Myocyte (in vitro differentiated cells): ENCODE measurements around the gene ALX3. TPM values are rescaled to one million over a fixed set of nuclear protein-coding genes. Genes with fewer than 3 reads are reported as not detected.
"Not testable (repeated sequence)": the region's sequence is repeated elsewhere in the genome, so short reads cannot be mapped to it uniquely, and the experiment has no call there.

Source experiments
- DNase-seq: peaks from one replicate; pipeline ENCODE4 v3.0.0-alpha.2; 2012; ENCODE audit warnings: low read depth
- total RNA-seq: library from RNA; depleted of rRNA; stranded (reverse); fragments of >200 nt; gene quantifications from 2 replicates; pipeline ENCODE4 v1.2.3, GENCODE V29; 2014

The ALX3 gene
- total RNA-seq, 1 donor from 2014 or later: not detected

DNA sequence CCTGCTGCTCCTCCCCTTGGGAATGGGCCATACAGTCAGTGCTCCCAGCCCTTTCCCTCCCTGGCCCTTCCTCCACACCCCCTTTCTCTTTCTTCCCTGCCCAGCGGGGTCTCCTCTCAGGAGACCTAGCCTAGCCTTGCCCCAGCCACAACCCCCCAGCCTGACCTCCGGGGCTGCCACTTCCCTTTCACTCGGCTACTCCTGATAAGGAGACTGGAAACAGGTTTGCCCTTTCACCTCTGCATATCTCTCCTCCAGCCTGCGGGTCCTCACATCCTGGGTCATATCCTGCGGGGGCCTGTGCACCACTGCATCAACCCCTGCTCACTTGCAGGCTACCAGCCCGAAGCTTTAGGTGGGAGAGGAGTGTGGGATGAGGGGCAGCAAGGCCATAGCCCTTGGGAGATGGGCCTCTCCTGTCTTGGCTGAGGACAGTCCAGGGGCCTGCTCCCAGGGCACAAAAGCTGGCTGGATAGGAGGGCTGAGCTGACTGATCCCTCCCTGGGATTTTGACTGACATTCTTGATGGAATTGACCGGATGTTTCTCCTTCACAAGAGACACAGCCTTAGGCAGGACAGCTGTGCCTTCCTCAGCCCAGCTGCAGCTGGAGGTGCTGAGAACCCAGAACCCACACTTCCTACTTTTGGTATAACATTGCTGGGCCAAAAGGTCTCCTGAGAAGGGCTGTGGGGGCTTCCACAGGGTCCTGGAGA, 19.2 kb upstream of the ALX3 start:
- DNase-seq: peak; percentile 20

- no peak for DNase-seq
These were observed 18.4 kb upstream of the ALX3 start for GRCh38 chr1:110088739-110089316.

DNA sequence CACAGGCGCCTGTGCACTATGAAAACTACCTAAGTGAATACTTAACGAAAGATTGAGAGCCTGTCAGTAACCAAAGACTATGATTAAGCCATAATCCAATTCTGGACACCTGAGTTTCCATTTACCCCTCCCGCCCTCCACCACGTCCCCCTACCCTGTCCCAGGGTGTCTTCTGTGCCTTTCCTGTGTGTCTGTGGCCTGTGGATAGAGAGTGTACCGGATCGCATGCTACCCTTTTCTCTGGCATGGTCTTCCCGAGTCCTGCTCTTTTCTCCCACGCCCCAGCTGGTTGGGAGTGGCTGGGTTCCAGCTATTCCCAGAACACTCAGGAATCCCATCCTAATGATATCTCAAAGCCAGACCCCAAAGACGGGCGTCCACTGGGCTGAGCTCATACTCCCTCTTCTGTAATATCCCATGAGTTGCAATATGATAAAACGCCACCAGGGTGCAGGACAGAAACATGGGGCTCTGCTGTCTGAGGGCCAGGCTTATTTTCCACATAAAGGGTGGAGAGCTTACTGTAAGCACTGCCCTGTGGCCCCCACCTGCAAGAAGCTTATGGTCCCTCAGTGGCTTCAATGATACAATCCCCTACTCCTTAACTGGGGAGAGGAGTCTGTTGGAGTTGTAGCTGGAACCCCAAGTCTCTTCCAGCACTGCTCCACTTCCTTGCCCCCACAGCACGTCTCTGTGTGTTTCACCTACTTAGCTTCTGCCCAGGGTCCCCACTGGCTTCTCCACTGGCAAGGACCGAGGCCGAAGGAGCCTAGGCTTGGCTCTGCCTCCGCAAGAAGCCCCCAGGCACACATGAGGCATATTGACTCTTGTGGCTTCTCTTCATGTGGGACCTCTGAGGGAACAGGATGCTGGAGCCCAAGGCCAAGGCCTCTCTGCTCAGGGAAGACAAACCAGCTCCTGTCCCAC, 17.6 kb upstream of the ALX3 start:
- DNase-seq: peak; percentile 75

DNA sequence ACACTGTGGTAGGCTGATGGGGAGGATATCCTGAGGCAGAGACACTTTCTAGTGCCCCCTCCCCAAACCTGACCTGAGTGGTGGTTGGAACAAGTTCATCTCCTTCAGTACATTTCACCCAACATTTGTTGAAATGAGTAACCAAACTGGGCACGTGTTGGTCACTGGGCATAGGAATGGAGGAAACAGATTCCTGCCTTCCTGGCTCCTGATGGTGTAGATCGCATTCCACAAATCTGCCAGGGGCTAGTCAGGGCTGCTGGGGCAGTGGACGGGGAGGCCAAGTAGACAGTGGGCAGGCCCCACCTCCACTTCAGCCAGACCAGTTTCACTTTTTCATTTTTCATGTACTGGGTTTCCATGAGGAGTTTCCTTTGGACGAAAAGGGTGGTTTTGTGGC, 16.5 kb upstream of the ALX3 start:
- DNase-seq: no peak

- no peak for DNase-seq
These were observed 15.2 kb upstream of the ALX3 start for GRCh38 chr1:110085671-110086070.

GRCh38 chr1:110084227-110085078, 14.0 kb upstream of the ALX3 start:
- DNase-seq: peak; percentile 10

- no peak for DNase-seq
These were observed 13.4 kb upstream of the ALX3 start for GRCh38 chr1:110083866-110084226.

- no peak for DNase-seq
These were observed 12.8 kb upstream of the ALX3 start for GRCh38 chr1:110083061-110083865.

GRCh38 chr1:110082477-110082876, 12.0 kb upstream of the ALX3 start:
- DNase-seq: no peak

DNA sequence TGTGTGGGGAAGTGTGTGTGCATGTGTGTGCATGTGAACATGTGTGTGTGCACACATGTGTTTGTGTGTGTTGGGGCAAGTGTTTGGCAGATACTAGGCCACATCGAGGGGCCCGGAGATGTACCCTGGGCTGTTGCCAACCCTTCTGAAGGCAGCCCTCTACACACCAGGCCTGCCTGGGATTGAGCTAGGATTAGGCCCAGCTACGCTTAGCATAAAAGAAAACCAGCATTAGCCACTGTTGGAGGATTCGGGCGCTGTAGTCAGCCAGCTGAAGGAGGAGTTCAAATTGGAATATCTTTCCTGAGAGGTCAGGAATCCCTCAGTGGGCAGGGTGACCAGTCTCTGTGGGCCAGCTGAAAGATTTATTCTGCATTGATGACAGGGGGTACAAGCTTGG, 10.6 kb upstream of the ALX3 start:
- DNase-seq: no peak

GRCh38 chr1:110079995-110080394, 9.5 kb upstream of the ALX3 start:
- not testable (repeated sequence) for DNase-seq

- DNase-seq: no peak
These were observed 6.5 kb upstream of the ALX3 start for GRCh38 chr1:110076789-110077500.

- DNase-seq: no peak
These were observed 3.7 kb upstream of the ALX3 start for GRCh38 chr1:110074166-110074565.

DNA sequence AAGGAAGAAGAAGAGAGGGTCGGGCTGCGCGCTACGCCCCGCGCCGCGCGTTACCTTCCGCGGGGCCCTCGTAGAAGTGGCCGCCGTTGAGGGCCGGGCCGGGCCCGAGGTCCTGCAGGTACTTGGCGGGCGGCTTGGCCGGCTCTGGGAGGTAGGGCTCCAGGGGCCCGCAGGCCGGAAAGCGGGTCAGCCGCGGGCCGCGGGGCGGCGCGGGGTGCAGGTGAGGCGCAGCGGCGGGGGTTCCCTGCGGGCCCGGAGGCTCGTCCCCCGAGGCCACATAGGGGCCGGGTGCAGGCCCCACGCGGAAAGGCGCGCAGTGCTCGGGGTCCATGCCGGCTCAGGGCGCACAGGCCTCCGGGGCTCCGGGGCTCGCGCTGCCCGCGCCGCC, 196 bp downstream of the ALX3 start:
- DNase-seq: no peak

DNA sequence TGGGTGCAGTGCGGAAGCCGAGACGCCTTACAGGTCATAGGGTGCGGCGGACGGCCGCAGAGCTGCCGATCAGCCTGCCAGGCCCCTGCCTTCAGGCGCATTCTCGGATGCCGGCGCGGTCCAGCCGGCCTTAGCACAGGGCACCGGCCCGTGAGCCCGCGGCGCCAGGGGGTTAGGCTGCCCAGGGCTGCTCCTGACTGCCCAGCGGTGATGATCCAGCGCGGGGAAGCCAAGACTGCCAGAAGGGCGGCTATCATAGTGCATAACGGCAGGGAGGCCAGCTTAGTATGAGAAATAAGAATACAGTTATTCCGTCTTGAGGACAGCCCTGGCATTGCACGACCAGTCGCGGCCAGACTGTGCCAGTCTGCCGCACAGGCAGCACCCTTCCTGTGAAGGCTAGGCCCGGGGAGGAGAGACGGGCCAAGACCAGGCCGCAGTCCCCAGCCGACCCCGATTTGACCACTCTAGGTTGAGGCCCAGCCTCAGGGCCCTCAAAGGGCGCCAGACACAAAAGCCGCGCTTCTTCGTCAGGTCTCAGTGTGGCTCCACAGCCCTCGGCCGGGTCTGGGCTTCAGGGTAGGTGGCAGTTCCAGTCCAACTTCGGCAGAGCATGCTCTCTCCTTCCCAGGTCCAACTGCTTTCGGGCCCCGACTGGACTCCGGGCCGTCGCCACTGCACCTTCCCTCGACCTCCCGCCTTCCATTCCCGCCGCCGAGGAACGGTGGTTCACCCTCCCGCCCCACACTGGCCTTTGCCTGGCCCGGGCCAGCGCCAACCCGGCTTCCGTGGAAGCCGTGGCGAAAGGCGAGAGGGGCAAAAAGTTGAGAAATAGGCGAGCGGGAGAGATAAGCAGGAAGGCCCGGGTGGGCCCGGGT, 829 bp downstream of the ALX3 start:
- no peak for DNase-seq

GRCh38 chr1:110068646-110069403, 1.6 kb downstream of the ALX3 start:
- no peak for DNase-seq

DNA sequence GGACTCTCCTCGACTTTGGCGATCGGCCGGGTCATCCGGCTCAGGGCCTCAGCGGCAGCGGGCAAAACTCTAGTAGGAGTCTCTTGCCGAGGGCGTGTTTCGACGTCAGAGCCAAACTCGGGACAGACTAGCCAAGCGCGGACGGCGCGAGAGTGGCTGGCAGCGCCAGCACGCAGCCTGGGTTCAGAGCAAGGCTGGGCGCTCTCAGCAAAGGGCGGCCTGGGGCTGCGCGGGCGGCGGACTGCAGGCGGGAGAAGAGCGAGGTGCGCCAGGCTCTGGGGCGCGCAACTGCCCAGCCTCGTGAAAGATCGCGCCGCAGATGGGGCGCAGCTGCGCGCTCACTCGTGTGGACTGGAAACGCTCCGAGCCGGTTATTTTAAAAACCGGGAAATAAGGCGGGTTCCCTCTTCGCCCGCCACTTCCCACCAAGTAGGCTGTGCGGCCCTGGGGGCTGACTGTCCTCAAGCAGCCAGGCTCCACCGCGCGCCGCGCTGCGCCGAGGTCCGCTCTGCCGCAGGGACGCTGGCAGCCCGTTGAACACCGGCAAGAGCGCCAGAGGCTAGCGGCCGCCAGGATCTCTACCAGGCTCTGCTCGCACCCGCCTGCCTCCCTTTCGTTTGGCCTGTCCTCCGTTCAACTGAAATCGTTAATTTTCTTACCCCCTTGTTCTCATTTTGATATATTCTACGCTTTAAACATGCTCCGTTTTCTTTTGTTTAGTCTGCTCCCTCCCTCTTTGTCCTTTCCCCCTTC, 2.4 kb downstream of the ALX3 start:
- no peak for DNase-seq
